SK-N-SH (cell line): ENCODE measurements around the gene YIPF5. TPM values are rescaled to one million over a fixed set of nuclear protein-coding genes. Genes with fewer than 3 reads are reported as not detected.

Experiments
- CTCF ChIA-PET: fragments of 300-600, 350-600 bp; formaldehyde crosslinking; extraction: SDS; loops from one replicate; lab custom pipeline; 2021; lab: Yijun Ruan, JAX
- POLR2A ChIA-PET: fragments of 350-600 bp; sonication (Branson Sonifier 250); formaldehyde crosslinking; extraction: SDS; loops from one replicate; lab custom pipeline; 2020; ENCODE audit warnings: antibody characterized with exemption, inconsistent platforms; lab: Yijun Ruan, JAX
- DNase-seq: peaks from one replicate; pipeline ENCODE4 v3.0.0; 2012
- H2AFZ ChIP-seq: fragments of 200-600 bp; sonication (generic); 2 replicates; pipeline ENCODE4 v1.8.1; 2016; ENCODE audit warnings: antibody characterized with exemption, mild to moderate bottlenecking, low read depth
- H3F3A ChIP-seq: fragments of 200-600 bp; sonication (generic); replicated peaks from 2 replicates; pipeline ENCODE3; 2016; ENCODE audit warnings: antibody characterized with exemption, mild to moderate bottlenecking; ENCODE audit not compliant: insufficient read depth
- H3K27ac ChIP-seq, 2 experiments: fragments of 200-500 bp in 1 of 2; fragments of 200-600 bp in 1 of 2; sonication (Bioruptor generic) in 1 of 2; sonication (generic), shearing (Covaris generic) in 1 of 2; 2 replicates each; pipeline versions ENCODE4 v1.5.1 to v1.6.1; 2014 to 2016; ENCODE audit warnings: low read depth in 2 of 2, inconsistent platforms in 1 of 2, low read length in 1 of 2, mild to moderate bottlenecking in 1 of 2, mixed read lengths in 1 of 2
- H3K27me3 ChIP-seq: fragments of 200-600 bp; sonication (generic), shearing (Covaris generic); 2 replicates; pipeline ENCODE4 v1.6.1; 2016; ENCODE audit warnings: mixed run types; ENCODE audit not compliant: insufficient read depth
- H3K36me3 ChIP-seq, 2 experiments: fragments of 200-500 bp in 1 of 2; fragments of 200-600 bp in 1 of 2; sonication (Bioruptor generic) in 1 of 2; sonication (generic) in 1 of 2; replicated peaks in 1 of 2; 2 replicates each; pipeline versions ENCODE3 to v1.5.1; 2014 to 2016; ENCODE audit warnings: low read length in 1 of 2, mild to moderate bottlenecking in 1 of 2; ENCODE audit not compliant: insufficient read depth in 2 of 2, control insufficient read depth in 1 of 2
- H3K4me1 ChIP-seq, 2 experiments: fragments of 200-500 bp in 1 of 2; fragments of 200-600 bp in 1 of 2; sonication (Bioruptor generic) in 1 of 2; sonication (generic), shearing (Covaris generic) in 1 of 2; 2 replicates each; pipeline versions ENCODE4 v1.5.1 to v1.6.1; 2014 to 2016; ENCODE audit warnings: low read depth in 1 of 2, low read length in 1 of 2, mixed run types in 1 of 2; ENCODE audit not compliant: insufficient read depth in 2 of 2, control insufficient read depth in 1 of 2
- H3K4me2 ChIP-seq: fragments of 200-600 bp; sonication (generic), shearing (Covaris generic); 2 replicates; pipeline ENCODE4 v1.6.1; 2017; ENCODE audit warnings: mixed run types
- H3K4me3 ChIP-seq, 2 experiments: fragments of 200-500 bp in 1 of 2; fragments of 200-600 bp in 1 of 2; sonication (Bioruptor generic) in 1 of 2; sonication (generic), shearing (Covaris generic) in 1 of 2; 2 replicates each; pipeline versions ENCODE4 v1.5.1 to v1.8.1; 2014 to 2016; ENCODE audit warnings: low read depth in 2 of 2, inconsistent platforms in 1 of 2, low read length in 1 of 2, mild to moderate bottlenecking in 1 of 2, mixed read lengths in 1 of 2, moderate library complexity in 1 of 2
- H3K79me2 ChIP-seq: fragments of 200-600 bp; sonication (generic); 2 replicates; pipeline ENCODE4 v1.8.1; 2017; ENCODE audit warnings: mild to moderate bottlenecking; ENCODE audit not compliant: insufficient read depth
- H3K9ac ChIP-seq: fragments of 200-600 bp; sonication (generic); 2 replicates; pipeline ENCODE4 v1.6.1; 2017; ENCODE audit warnings: mixed run types
- H3K9me2 ChIP-seq: fragments of 200-600 bp; sonication (generic); 2 replicates; pipeline ENCODE4 v1.6.1; 2017; ENCODE audit warnings: mixed run types
- H3K9me3 ChIP-seq: fragments of 200-600 bp; sonication (generic); 2 replicates; pipeline ENCODE4 v1.6.1; 2017; ENCODE audit warnings: mixed run types, mild to moderate bottlenecking, moderate library complexity
- H4K20me1 ChIP-seq: fragments of 200-600 bp; sonication (generic); 2 replicates; pipeline ENCODE4 v1.6.1; 2017; ENCODE audit warnings: mild to moderate bottlenecking, mixed run types; ENCODE audit not compliant: insufficient read depth
- CHD2 ChIP-seq: fragments of 150-350 bp; IDR thresholded peaks from 2 replicates; pipeline ENCODE4 v1.6.1; 2018; ENCODE audit warnings: low read length; ENCODE audit not compliant: partially characterized antibody
- CTCF ChIP-seq: fragments of 200-600 bp; sonication (generic); IDR thresholded peaks from 2 replicates; pipeline ENCODE4 v1.6.1; 2017; ENCODE audit warnings: antibody characterized with exemption, mild to moderate bottlenecking, moderate library complexity
- EP300 ChIP-seq, 2 experiments: IDR thresholded peaks; 2 replicates each; pipeline versions ENCODE4 v1.4.0 to v1.6.1; 2012; ENCODE audit warnings: borderline replicate concordance in 1 of 2, low read depth in 1 of 2, low read length in 1 of 2
- EZH2phosphoT487 ChIP-seq: fragments of 200-600 bp; sonication (generic); IDR thresholded peaks from 2 replicates; pipeline ENCODE4 v1.6.1; 2017; ENCODE audit warnings: low read depth, mixed run types, mild to moderate bottlenecking, antibody characterized with exemption, moderate library complexity, borderline replicate concordance
- FOSL2 ChIP-seq: IDR thresholded peaks from 2 replicates; pipeline ENCODE4 v1.4.0; 2012; ENCODE audit warnings: low read depth, mild to moderate bottlenecking, moderate library complexity, borderline replicate concordance
- GATA2 ChIP-seq: sonication (generic); formaldehyde crosslinking; IDR thresholded peaks from 2 replicates; pipeline ENCODE4 v1.5.0; 2020; ENCODE audit warnings: mild to moderate bottlenecking, missing genetic modification reagents
- IRF3 ChIP-seq: fragments of 150-350 bp; IDR thresholded peaks from 2 replicates; pipeline ENCODE4 v1.6.1; 2016; ENCODE audit warnings: mild to moderate bottlenecking, low read depth, low read length
- MXI1 ChIP-seq: IDR thresholded peaks from 2 replicates; pipeline ENCODE4 v1.6.1; 2012; ENCODE audit warnings: mild to moderate bottlenecking, low read depth, low read length, improper control_type of control experiment
- NFIC ChIP-seq: IDR thresholded peaks from 2 replicates; pipeline ENCODE4 v1.4.0; 2012; ENCODE audit warnings: borderline replicate concordance
- NRF1 ChIP-seq: IDR thresholded peaks from 2 replicates; pipeline ENCODE4 v1.6.1; 2012; ENCODE audit warnings: low read depth, mild to moderate bottlenecking, low read length
- PBX3 ChIP-seq: IDR thresholded peaks from 2 replicates; pipeline ENCODE4; 2012
- POLR2AphosphoS5 ChIP-seq: IDR thresholded peaks from 2 replicates; pipeline ENCODE4 v1.6.1; 2012; ENCODE audit warnings: low read depth, low read length
- RAD21 ChIP-seq: IDR thresholded peaks from 2 replicates; pipeline ENCODE4 v1.6.1; 2012; ENCODE audit warnings: mild to moderate bottlenecking, low read length
- RCOR1 ChIP-seq: fragments of 150-350 bp; IDR thresholded peaks from 2 replicates; pipeline ENCODE4 v1.6.1; 2017; ENCODE audit warnings: antibody characterized with exemption, low read length
- REST ChIP-seq: IDR thresholded peaks from 2 replicates; pipeline ENCODE4 v1.6.1; 2012; ENCODE audit warnings: mild to moderate bottlenecking, low read depth, low read length, moderate library complexity
- RXRA ChIP-seq: IDR thresholded peaks from 2 replicates; pipeline ENCODE4 v1.4.0; 2012; ENCODE audit warnings: low read depth, mild to moderate bottlenecking, borderline replicate concordance
- SMC3 ChIP-seq: IDR thresholded peaks from 2 replicates; pipeline ENCODE4 v1.6.1; 2012; ENCODE audit warnings: low read depth, low read length, improper control_type of control experiment
- TCF12 ChIP-seq: IDR thresholded peaks from 2 replicates; pipeline ENCODE4 v1.4.0; 2012
- USF2 ChIP-seq: fragments of 150-350 bp; IDR thresholded peaks from 2 replicates; pipeline ENCODE4 v1.6.1; 2017; ENCODE audit warnings: antibody characterized with exemption, low read length, low read depth, borderline replicate concordance
- WGBS: methylation state at CpG from one replicate; pipeline ENCODE4 v1.1.6; 2017; ENCODE audit warnings: low lambda C conversion rate; 5-methylcytosine and 5-hydroxymethylcytosine counted together
- polyA plus RNA-seq, 3 experiments: library from polyadenylated mRNA; depleted of rRNA; stranded (reverse); fragments of >200 nt; gene quantifications; 2 replicates each; pipeline ENCODE4 v1.2.3, GENCODE V29; 2012
- TF ChIP-seq, protein P1 (sequence below): IDR thresholded peaks from 2 replicates; pipeline ENCODE4 v1.4.0; 2012; ENCODE audit warnings: low read depth
- TF ChIP-seq, protein P2 (sequence below): IDR thresholded peaks from 2 replicates; pipeline ENCODE4 v1.4.0; 2012; ENCODE audit warnings: low read depth, borderline replicate concordance

The YIPF5 gene
- polyA plus RNA-seq, 1 of the 3 experiments (the other 2 are of a cell fraction) = 36.2 TPM

DNA sequence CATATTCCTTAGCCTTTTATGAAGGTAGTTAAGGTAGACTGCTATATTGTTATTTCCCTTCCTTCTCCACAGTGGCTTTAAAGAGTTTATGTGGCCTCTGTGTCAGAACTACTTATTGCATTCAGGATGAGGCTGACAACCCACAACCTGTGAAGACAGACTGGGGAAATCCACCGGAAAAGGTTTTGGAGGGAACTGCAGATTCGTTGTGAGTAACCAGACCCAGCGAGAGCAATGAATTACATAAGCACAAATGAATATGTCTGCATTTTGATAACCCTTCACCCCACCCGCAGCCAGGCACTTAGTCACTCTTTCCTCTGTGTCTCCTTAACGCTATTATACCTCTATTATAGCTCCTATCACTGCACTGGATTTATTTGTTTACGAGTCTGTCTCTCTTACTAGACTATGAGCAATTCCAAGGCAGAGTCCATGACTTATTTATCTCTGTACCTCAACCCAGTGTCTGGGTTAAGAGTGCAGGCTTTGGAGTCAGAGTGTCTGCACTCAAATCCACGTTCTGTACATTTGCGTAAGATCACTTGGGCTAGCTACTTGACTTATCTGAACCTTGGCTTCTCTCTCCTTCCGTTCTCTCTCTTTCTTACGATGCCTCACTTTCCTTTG is 19.5 kb upstream of the YIPF5 start:
- no peaks in the 10 kb centered on the region for H3K9me3 ChIP-seq
- WGBS = 12% methylated on average over 10 of the region's 10 CpGs
- TF ChIP-seq IRF3 = no peak
- TF ChIP-seq RXRA = peak; percentile 58; the same call in 1 of the 2 replicates
- peak; percentile 76 for TF ChIP-seq TCF12
- TF ChIP-seq CHD2 = no peak
- TF ChIP-seq GATA2 (CRISPR knock-in tag) = no peak
- peak; percentile 59; the same call in 1 of the 2 replicates for TF ChIP-seq FOSL2
- peak; percentile 48 to 70; a peak in 2 of 4 replicates for TF ChIP-seq EP300 (IDR thresholded peaks at IDR 0.05; ENCODE audit: borderline replicate concordance in 1 of 2, low read depth in 1 of 2, low read length in 1 of 2)
- no peak for TF ChIP-seq CTCF
- TF ChIP-seq USF2 = no peak
- peak; percentile 36; the same call in 1 of the 2 replicates for TF ChIP-seq NFIC
- no peak for TF ChIP-seq SMC3
- no peak for TF ChIP-seq MXI1
- no peak for TF ChIP-seq REST
- TF ChIP-seq, protein P1, sequence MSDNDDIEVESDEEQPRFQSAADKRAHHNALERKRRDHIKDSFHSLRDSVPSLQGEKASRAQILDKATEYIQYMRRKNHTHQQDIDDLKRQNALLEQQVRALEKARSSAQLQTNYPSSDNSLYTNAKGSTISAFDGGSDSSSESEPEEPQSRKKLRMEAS = peak; percentile 35; the same call in 1 of the 2 replicates
- 0 out of 2 replicates have a peak, but pooled peaks have one; percentile 45 for TF ChIP-seq POLR2AphosphoS5
- TF ChIP-seq PBX3 = peak; percentile 51
- no peak for TF ChIP-seq EZH2phosphoT487
- no peak for TF ChIP-seq NRF1
- no peak for TF ChIP-seq RCOR1
- TF ChIP-seq, protein P2, sequence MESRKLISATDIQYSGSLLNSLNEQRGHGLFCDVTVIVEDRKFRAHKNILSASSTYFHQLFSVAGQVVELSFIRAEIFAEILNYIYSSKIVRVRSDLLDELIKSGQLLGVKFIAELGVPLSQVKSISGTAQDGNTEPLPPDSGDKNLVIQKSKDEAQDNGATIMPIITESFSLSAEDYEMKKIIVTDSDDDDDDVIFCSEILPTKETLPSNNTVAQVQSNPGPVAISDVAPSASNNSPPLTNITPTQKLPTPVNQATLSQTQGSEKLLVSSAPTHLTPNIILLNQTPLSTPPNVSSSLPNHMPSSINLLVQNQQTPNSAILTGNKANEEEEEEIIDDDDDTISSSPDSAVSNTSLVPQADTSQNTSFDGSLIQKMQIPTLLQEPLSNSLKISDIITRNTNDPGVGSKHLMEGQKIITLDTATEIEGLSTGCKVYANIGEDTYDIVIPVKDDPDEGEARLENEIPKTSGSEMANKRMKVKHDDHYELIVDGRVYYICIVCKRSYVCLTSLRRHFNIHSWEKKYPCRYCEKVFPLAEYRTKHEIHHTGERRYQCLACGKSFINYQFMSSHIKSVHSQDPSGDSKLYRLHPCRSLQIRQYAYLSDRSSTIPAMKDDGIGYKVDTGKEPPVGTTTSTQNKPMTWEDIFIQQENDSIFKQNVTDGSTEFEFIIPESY = peak; percentile 19; the same call in 1 of the 2 replicates
- no peak for TF ChIP-seq RAD21

More for the DNA sequence above, 19.5 kb upstream of the YIPF5 start:
- Histone ChIP-seq H3K4me2 (0 out of 2 replicates have a peak overlapping the region, but pooled peaks have one; percentile 9), H3K9me2 (no peaks in the 10 kb centered on the region), H3K79me2 (no peaks in the 10 kb centered on the region), H3K4me1 (peaks cover 5 to 17% of the 10 kb centered on the region in 2 experiments; a peak in 3 of 4 replicates), H4K20me1 (no peaks in the 10 kb centered on the region), H3K9ac (no peak overlapping the region), H3F3A (peaks cover 28% of the 10 kb centered on the region), H2AFZ (no peak overlapping the region), H3K27me3 (no peaks in the 10 kb centered on the region), H3K36me3 (no peaks in the 10 kb centered on the region), H3K27ac (peak overlapping the region; percentile 44 to 62; a peak in 2 of 4 replicates), H3K4me3 (no peak overlapping the region)
- CTCF ChIA-PET = interaction anchor here (3.9 kb wide), 1 partner anchor 14 kb away, joined by 23 read pairs; no protein-coding TSS in a partner anchor
- POLR2A ChIA-PET = no interaction called here
- peak; percentile 9 for DNase-seq
